GM18526 (cell line): ENCODE measurements around the gene RPS18.

Source experiments
- POLR2A ChIP-seq: IDR thresholded peaks from 3 replicates; pipeline ENCODE4 v1.6.1; 2011; ENCODE audit not compliant: insufficient read length; ENCODE audit errors: extremely low read depth

Gene RPS18

GRCh38 chr6:33264015-33264414 is 7.9 kb upstream of the RPS18 start:
- no peak for TF ChIP-seq POLR2A

- no peak for TF ChIP-seq POLR2A
These were observed 783 bp upstream of the RPS18 start for GRCh38 chr6:33271117-33271467.

GRCh38 chr6:33272275-33273128 is 627 bp downstream of the RPS18 start:
- TF ChIP-seq POLR2A = no peak

- TF ChIP-seq POLR2A = no peak
These were observed 1.5 kb downstream of the RPS18 start for GRCh38 chr6:33273129-33273923.

- no peak for TF ChIP-seq POLR2A
These were observed 2.3 kb downstream of the RPS18 start for GRCh38 chr6:33273924-33274902.

- TF ChIP-seq POLR2A = peak; percentile 17
These were observed 4.1 kb downstream of the RPS18 start for GRCh38 chr6:33275795-33276580.

GRCh38 chr6:33276581-33276863 is 4.6 kb downstream of the RPS18 start:
- TF ChIP-seq POLR2A = no peak

GRCh38 chr6:33276864-33277662 is 5.2 kb downstream of the RPS18 start, which contains the start of gene B3GALT4:
Gene B3GALT4, plus strand, starts transcription at chr6:33277123. Its CDS starts 297 bp downstream, at chr6:33277420.
- peak; percentile 68 for TF ChIP-seq POLR2A

- TF ChIP-seq POLR2A = no peak
These were observed 6.0 kb downstream of the RPS18 start for GRCh38 chr6:33277663-33278391.

GRCh38 chr6:33278392-33278741 is 6.5 kb downstream of the RPS18 start:
- no peak for TF ChIP-seq POLR2A

- TF ChIP-seq POLR2A = no peak
These were observed 6.9 kb downstream of the RPS18 start for GRCh38 chr6:33278810-33279209.

GRCh38 chr6:33279257-33279695 is 7.4 kb downstream of the RPS18 start:
- no peak for TF ChIP-seq POLR2A

GRCh38 chr6:33279971-33280511 is 8.2 kb downstream of the RPS18 start:
- TF ChIP-seq POLR2A = no peak
